Activated T-cell treated with anti-CD3 and anti-CD28 coated beads, Interleukin-2, amount 50 U/mL, for 48 hours (primary cell): Measurements from ENCODE around the gene COL4A2.
"Not testable (repeated sequence)": the region's sequence is repeated elsewhere in the genome, so short reads cannot be mapped to it uniquely, and the experiment has no call there.

ENCODE experiments used
- DNase-seq, 2 experiments: peaks; one replicate each; pipeline ENCODE4 v3.0.0-alpha.2; 2020

Gene COL4A2

DNA sequence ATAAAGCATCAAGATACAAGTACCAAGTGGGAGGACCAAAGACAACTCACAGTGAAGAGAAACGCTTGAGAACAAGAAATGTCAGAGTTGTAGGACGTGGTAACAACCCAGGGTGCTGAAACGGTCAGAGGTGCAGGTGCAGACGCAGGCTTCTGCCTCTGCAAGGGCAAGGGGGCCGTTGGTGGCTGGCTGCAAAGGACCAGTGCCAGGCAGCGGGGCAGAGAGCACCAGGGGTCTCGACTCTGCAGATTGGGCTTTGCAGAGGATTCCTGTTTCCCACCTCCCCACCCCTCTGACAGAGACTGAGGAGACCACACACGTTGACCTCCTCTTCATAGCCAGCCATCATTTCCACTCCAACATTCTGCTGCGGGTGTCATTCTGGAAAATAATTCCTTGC lies 216.1 kb downstream of the COL4A2 start:
- DNase-seq = no peak

DNA sequence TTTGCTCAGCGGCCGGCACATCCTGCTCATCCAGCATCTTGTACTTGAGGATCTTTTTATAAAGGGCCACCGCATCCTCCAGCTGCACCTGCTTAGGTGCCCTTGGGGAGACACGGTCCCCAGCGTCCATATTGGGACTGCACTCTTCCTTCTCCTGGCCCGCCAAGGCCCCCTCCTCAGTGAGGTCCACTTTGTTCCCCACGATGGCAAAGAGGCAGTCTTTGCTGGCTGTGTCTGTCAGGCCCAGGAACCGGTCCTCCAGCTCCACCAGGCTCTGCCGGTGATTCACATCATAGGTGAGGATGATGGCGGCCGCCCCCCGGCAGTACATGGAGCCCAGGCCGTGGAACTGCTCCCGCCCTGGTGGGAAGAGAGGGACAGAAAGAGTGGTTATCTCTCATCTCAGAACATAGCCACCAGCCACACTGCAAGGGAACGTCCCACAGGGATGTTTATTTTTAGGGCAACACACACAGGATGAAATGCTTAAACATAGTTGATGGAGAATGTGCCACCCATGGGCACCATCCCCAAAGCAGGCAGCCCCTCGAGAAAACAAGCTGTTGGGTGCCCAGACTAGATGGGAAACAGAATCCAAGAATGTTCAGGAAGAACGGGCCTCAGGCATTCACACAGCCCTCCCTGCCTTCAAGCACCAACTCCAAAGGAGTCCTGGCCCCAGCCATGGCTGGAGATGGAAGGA lies 216.9 kb downstream of the COL4A2 start:
- DNase-seq = no peak

GRCh38 chr13:110524541-110525257 lies 217.6 kb downstream of the COL4A2 start:
- DNase-seq = no peak

DNA sequence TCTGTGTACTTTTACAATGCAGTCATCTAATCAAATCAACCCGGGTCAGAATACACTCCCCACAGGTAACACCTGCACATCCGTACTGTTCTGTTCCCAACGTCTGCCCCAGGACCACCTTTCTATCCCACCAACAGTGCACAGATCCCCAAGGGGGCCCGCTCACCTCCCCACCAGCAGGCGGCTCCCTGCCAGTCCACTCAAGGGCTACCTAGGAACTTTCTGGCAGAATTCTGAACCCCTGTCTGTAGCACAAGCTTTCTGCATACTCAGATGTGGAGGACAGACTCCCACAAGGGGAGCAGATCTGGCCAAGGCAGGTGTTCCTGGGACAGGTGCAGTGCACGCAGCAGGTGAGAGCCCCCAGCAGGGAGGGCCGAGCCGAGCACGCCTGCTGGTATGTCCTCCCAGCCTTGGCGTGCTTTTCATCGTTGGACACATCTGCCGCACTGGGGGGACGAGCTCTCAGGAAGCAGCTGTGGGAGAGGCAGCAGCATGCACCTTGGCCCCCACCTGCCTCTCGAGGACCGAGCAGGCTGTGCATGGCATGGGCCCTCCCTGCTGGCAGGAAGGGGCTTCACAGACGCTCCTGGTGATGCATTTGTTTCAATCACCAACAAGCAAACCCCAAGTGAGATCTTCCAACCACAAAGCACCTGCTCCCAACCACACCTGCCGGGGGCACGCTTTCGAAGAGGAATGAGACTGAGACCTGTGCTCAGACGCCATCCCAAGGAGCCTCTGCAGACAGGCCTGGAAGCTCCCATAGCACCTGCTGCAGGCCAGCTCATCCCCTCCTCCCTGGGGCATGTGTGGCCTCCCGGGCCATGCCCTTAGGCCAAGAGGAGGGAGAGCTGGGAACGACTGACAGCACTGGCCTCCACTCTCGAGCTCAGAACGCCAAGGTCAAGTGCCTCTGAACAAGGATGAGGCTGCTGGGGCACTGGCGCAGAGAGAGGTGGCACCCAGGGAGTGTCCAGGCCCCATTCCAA lies 218.5 kb downstream of the COL4A2 start:
- no peak for DNase-seq

- no peak for DNase-seq
Observed at GRCh38 chr13:110528371-110528770, 221.3 kb downstream of the COL4A2 start.

- DNase-seq = no peak
Observed at GRCh38 chr13:110528911-110529310, 221.8 kb downstream of the COL4A2 start.

- no peak for DNase-seq
Observed at GRCh38 chr13:110529522-110530311, 222.6 kb downstream of the COL4A2 start.

DNA sequence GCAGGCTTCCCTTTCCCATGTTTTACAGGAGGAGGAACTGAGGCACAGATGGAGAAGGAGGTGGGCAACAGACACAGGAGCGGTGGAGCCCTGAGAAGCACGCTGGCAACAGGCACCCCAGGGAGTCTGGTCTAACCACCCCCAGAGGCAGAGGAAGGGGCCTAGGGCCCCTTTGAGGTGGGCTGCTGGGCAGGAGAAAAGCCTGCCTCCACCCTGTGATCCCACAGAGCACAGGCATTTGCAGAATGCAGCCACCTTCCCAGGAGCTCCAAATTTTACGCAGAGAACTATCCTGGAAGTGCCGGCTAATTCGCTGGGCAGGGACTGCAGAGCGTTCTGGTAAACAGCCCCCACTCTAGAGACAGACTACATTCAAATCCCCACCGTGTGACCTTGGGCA lies 224.0 kb downstream of the COL4A2 start:
- DNase-seq = no peak

GRCh38 chr13:110531671-110532083 lies 224.6 kb downstream of the COL4A2 start:
- DNase-seq = no peak

DNA sequence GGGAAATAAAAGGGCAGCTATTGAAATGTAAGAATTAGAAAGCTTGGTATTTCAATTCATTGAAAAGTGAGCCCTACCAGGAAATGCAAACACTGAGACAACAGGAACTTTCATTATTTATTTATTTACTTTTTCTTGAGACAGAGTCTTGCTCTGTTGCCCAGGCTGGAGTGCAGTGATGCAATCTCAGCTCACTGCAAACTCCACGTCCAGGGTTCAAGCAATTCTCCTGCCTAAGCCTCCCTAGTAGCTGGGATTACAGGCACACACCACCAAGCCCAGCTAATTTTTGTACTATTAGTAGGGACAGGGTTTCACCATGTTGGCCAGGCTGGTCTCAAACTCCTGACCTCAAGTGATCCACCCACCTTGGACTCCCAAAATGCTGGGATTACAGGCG lies 225.2 kb downstream of the COL4A2 start:
- DNase-seq = not testable (repeated sequence)

DNA sequence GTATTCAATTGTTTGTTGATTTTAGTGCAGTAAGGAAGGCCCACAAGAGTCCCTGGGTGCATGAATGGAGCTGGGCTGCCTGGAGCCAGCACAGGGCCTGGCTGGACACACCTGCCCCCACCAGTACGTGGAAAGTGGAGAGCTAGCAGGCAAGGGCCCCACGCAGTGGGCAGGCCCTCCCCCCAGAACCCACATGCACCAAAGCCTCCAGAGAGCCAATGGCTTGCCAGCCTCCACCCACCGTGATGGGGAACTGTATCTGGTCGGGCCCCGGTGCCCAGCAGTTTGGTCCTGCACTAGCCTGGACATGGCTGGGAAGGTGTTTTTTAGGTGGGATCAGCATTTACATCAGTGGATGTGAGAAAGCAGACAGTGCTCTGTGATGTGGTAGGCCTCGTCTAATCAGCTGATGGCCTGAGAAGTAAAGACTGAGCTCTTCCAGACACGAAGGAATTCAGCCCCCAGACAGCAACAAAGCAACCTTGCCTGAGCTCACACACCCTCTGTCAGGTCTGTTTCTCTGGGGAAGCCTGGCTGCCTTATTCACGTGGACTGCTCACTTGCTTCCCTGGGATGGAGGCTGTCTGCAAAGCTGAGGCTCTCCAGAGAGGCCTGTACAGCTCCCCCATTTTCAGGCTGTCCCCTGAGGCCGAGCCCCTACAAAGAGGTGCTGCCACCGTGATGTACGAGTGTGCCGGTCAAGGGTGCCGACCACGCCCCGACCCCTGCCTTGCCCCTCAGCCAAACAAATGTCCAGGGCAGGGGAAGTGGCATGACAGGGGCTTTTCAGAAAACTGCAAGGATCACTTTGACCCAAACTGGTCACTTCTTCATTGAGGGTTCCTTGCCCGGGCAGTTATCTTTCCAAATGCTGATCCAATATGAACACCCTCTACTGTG lies 226.9 kb downstream of the COL4A2 start:
- DNase-seq = no peak

DNA sequence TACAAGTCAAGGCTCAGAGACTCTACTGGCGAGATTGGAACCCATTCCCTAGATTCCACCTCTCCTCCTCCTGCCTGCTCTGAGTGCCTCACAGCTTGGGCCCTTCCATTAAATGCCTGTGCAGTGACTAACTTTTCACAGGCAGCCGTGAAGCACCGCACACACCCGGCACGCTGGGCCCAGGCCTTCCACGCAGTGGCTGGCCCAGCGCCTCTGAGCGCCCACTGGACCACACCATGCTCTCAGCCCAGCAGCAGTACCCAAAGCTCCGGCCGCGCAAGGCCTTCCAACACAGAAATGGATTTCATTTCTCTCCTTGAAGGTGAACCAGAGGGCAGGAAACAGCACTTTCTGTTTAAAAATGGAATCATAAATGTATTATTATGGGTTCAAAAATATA lies 228.4 kb downstream of the COL4A2 start:
- DNase-seq = no peak

- DNase-seq = no peak
Observed at GRCh38 chr13:110536006-110536693, 229.1 kb downstream of the COL4A2 start.

GRCh38 chr13:110538632-110539031 lies 231.5 kb downstream of the COL4A2 start:
- DNase-seq = no peak

DNA sequence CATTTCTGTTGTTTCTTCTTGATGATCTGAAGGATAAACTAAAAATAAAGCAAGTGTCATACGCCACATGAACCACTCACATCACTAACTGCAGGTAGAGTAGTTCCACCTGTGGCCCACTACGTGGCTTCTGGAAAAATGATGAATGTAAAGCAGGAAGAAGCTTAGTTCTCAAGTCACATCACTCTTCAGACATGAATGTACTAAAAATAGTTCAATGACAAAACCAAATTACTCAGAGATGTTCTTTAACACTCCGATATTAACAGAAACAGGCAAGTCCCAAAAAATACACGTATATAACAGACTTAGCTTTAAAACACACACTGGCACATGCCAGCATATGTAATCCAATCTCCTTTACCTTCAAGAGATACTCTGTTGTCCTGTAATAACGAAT lies 232.8 kb downstream of the COL4A2 start:
- no peak for DNase-seq

DNA sequence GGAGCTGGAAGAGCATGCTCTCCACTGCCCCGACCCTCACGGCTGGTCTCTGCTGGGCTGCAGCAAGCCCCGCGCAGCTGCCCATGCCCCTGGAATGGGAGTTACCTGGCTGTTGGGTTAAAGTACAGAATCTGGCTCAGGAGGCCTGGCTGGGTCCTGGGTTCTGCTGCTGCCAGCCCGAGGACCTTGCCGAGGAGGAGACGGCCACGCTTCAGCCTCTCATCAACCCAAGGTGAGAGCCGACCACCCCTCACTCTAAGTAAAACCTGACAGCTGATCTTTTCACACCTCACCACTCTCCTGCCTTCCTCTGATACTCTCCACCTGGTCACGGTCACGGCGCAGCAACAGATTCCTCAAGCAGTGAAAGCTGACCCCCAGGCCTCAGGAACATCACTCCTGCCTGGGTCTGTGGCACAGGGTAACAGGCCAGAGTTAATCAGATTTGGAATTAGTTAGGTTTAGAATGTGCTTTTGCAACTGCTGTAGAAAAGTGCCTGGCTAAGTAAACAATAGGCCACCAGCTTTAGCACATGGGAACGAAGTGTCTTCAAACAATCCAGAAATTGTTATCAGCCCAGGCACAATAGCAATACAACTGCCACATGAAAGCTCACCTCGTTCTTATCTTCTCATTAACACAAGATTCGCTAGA lies 233.9 kb downstream of the COL4A2 start:
- DNase-seq = no peak

DNA sequence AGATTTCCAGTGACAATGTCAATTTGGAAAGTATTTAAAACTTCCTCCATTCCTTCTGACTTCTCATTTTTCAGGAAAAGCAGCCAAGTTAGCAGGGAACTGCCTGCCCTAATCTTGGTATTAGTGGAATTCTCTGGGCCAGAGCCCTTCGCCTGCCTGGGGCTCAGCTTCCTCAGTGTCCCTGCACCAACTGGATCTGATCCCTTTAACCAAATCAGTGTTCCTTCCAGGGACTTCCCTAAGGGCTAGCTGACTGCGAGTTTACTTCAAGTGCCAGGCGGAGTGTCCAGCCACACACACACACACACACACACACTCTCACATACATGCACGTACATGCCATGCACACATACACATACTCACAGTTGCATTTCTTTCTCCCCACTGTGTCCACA lies 234.4 kb downstream of the COL4A2 start:
- no peak for DNase-seq

DNA sequence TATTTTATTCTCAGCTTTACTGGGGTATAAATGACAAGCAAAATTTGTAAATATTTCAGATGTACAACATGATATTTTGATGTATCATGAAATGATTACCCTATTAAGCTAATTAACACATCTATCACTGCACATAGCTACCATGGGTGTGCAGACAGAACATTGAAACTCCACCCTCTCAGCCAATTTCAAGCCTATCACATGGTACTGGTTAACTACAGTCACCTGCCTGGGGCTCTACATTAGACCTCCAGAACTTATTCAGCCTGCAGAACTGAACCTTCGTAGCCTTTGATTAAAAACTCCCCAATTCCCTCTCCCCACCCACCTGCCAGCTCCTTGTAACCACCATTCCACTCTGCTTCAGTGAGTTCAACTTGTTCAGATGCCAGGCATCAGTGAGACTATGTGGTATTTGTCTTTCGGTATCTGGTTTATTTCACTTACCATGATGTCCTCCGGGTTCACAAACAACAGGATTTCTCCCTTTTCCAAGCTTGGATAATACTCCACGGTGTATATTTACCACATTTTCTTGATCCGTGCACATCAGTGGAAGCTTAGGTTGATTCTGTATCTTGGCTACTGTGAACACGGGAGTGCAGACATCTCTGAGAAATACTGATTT lies 235.2 kb downstream of the COL4A2 start:
- DNase-seq = no peak

DNA sequence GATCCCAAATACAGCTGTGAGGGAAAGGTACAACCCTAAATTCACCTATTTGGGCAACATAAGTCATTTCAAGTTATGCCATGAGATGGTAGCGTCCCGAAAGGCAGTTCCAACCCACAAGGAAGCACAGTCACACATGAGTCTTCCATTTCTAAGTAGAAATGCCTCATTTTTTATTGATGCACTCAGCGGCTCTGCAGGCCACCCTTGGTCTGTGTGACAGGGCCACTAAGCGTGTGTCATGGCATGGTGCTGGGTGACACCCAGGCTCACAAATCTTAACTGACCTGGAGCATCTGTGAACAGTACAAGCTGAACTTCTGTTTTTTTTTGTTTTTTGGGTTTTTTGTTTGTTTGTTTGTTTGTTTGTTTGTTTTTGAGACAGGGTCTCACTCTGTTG lies 239.3 kb downstream of the COL4A2 start:
- no peak for DNase-seq

DNA sequence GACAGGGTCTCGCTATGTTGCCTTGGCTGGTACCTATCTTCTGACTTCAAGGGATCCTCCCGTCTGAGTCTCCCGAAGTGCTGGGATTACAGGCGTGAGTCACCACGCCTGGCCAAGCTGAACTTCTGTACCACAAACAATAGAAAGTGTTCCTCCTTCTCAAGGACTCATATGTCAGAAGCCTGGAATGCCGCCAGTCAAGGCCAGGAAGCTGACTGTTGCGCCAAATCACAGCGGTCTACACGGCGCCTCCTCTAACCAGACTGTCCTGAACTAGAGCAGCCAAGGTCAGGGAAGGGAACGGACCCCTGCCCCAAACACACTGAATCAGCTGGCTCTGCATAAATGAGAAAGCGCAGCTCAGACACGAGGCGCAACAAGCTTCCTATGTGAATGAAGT lies 239.8 kb downstream of the COL4A2 start:
- no peak for DNase-seq
